DOHH2 (cell line): Measurements from ENCODE around the gene CDPF1.

Experiments used
- CTCF ChIP-seq: fragments of 200-600 bp; sonication (generic); IDR thresholded peaks from one replicate; pipeline ENCODE4 v1.5.1; 2014; ENCODE audit warnings: antibody characterized with exemption, mild to moderate bottlenecking, low read depth, low read length; ENCODE audit not compliant: poor library complexity, severe bottlenecking
- EZH2phosphoT487 ChIP-seq: fragments of 200-600 bp; sonication (generic); IDR thresholded peaks from 2 replicates; pipeline ENCODE4 v1.6.1; 2017; ENCODE audit warnings: borderline replicate concordance, mild to moderate bottlenecking, antibody characterized with exemption, low read length, moderate library complexity, mixed read lengths

- TF ChIP-seq CTCF (no peak), EZH2phosphoT487 (no peak)
These were observed 39.3 kb upstream of the CDPF1 start for GRCh38 chr22:46289244-46289891.
